ENCODE results near the gene LRRC14B.

- TF ChIP-seq POLR2A (IDR thresholded peaks at IDR 0.05) (no peak), CTCF (IDR thresholded peaks at IDR 0.05) (no peak)
These were observed 22.6 kb downstream of the LRRC14B start for GRCh38 chr5:213803-214395.

Measured in body of pancreas (tissue), 4 donors.